Panc1 (cell line): Measurements from ENCODE around the gene ESCO1.

Source experiments
- POLR2AphosphoS5 ChIP-seq: IDR thresholded peaks from 2 replicates; pipeline ENCODE4 v1.6.1; 2012; ENCODE audit warnings: mild to moderate bottlenecking, low read depth, low read length, moderate library complexity
- SIN3A ChIP-seq: IDR thresholded peaks from 2 replicates; pipeline ENCODE4 v1.6.1; 2012; ENCODE audit warnings: low read depth, mild to moderate bottlenecking, low read length, moderate library complexity, borderline replicate concordance; ENCODE audit not compliant: insufficient read depth
- TCF7L2 ChIP-seq: IDR thresholded peaks from 2 replicates; pipeline ENCODE4 v1.6.1; 2011; ENCODE audit warnings: mild to moderate bottlenecking, low read depth, low read length, inconsistent platforms
- TF ChIP-seq, protein P1 (sequence below): fragments of 450-650 bp; IDR thresholded peaks from 2 replicates; pipeline ENCODE4 v1.5.1; 2017; ENCODE audit warnings: mild to moderate bottlenecking
- TF ChIP-seq, protein P2 (sequence below), 2 experiments: IDR thresholded peaks; 2 replicates each; pipeline ENCODE4 v1.6.1; 2011 to 2012; ENCODE audit warnings: low read depth in 2 of 2, control low read depth in 1 of 2, low read length in 1 of 2, mild to moderate bottlenecking in 1 of 2, moderate library complexity in 1 of 2; ENCODE audit not compliant: insufficient read depth in 1 of 2

DNA sequence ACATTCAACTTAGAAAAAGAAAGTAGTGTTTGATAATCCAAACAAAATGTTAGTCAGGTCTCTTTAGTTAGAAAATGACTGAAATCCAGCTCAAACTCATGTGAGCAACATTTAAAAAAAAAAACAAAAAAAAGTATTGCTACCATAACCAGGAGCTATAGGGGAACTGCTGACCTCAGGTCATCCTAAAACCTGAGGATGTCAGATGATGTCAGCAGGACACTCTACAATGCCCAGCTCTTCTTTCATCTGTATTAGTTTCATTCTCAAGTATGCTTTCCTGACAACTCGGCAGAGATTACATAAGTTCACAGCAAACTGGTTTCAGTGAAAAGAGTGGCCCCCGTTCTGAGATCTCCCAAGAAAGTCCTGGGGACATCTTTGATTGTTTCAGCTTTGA is 4.2 kb upstream of the ESCO1 start:
- TF ChIP-seq, protein P1, sequence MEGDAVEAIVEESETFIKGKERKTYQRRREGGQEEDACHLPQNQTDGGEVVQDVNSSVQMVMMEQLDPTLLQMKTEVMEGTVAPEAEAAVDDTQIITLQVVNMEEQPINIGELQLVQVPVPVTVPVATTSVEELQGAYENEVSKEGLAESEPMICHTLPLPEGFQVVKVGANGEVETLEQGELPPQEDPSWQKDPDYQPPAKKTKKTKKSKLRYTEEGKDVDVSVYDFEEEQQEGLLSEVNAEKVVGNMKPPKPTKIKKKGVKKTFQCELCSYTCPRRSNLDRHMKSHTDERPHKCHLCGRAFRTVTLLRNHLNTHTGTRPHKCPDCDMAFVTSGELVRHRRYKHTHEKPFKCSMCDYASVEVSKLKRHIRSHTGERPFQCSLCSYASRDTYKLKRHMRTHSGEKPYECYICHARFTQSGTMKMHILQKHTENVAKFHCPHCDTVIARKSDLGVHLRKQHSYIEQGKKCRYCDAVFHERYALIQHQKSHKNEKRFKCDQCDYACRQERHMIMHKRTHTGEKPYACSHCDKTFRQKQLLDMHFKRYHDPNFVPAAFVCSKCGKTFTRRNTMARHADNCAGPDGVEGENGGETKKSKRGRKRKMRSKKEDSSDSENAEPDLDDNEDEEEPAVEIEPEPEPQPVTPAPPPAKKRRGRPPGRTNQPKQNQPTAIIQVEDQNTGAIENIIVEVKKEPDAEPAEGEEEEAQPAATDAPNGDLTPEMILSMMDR = no peak
- TF ChIP-seq POLR2AphosphoS5 (no peak), TCF7L2 (no peak), SIN3A (no peak)
- TF ChIP-seq, protein P2, sequence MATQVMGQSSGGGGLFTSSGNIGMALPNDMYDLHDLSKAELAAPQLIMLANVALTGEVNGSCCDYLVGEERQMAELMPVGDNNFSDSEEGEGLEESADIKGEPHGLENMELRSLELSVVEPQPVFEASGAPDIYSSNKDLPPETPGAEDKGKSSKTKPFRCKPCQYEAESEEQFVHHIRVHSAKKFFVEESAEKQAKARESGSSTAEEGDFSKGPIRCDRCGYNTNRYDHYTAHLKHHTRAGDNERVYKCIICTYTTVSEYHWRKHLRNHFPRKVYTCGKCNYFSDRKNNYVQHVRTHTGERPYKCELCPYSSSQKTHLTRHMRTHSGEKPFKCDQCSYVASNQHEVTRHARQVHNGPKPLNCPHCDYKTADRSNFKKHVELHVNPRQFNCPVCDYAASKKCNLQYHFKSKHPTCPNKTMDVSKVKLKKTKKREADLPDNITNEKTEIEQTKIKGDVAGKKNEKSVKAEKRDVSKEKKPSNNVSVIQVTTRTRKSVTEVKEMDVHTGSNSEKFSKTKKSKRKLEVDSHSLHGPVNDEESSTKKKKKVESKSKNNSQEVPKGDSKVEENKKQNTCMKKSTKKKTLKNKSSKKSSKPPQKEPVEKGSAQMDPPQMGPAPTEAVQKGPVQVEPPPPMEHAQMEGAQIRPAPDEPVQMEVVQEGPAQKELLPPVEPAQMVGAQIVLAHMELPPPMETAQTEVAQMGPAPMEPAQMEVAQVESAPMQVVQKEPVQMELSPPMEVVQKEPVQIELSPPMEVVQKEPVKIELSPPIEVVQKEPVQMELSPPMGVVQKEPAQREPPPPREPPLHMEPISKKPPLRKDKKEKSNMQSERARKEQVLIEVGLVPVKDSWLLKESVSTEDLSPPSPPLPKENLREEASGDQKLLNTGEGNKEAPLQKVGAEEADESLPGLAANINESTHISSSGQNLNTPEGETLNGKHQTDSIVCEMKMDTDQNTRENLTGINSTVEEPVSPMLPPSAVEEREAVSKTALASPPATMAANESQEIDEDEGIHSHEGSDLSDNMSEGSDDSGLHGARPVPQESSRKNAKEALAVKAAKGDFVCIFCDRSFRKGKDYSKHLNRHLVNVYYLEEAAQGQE (IDR thresholded peaks at IDR 0.05; ENCODE audit: insufficient read depth in 1 of 2, low read depth in 2 of 2, low read length in 1 of 2) = no peak
